Measurements from ENCODE around the gene ZNF407.

Gene ZNF407

DNA sequence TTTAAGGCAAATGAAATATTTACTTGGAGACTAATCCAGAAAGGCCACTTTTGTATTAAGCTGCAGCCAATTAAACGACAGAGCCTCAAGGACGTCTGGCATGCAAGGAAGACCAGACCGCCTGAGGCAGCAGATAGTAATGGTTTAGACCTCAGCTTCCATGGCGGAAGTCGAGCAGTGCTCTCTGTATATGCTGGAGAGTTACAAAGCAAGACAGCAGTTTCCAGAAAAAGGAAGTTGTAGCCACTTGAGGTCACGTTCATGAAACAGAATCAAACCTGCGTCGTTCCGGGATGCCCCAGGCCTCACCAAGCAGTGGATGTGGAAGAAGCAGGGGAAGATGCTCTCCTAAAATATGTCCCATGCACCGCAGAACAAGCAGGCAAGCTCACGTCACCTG is 469.3 kb downstream of the ZNF407 start:
- no peak overlapping the region for H3K4me3 ChIP-seq (ENCODE audit: control insufficient read depth, low read depth, low read length)
- TF ChIP-seq, protein P1, sequence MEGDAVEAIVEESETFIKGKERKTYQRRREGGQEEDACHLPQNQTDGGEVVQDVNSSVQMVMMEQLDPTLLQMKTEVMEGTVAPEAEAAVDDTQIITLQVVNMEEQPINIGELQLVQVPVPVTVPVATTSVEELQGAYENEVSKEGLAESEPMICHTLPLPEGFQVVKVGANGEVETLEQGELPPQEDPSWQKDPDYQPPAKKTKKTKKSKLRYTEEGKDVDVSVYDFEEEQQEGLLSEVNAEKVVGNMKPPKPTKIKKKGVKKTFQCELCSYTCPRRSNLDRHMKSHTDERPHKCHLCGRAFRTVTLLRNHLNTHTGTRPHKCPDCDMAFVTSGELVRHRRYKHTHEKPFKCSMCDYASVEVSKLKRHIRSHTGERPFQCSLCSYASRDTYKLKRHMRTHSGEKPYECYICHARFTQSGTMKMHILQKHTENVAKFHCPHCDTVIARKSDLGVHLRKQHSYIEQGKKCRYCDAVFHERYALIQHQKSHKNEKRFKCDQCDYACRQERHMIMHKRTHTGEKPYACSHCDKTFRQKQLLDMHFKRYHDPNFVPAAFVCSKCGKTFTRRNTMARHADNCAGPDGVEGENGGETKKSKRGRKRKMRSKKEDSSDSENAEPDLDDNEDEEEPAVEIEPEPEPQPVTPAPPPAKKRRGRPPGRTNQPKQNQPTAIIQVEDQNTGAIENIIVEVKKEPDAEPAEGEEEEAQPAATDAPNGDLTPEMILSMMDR (IDR thresholded peaks at IDR 0.05; ENCODE audit: control insufficient read depth, insufficient read depth, low read depth, low read length, missing control alignments), result no peak
- DNase-seq (ENCODE audit: low read depth), result no peak

GRCh38 chr18:75067996-75068645 is 470.5 kb downstream of the ZNF407 start:
- TF ChIP-seq, protein P1 (IDR thresholded peaks at IDR 0.05; ENCODE audit: control insufficient read depth, insufficient read depth, low read depth, low read length, missing control alignments), result no peak
- no peak overlapping the region for H3K4me3 ChIP-seq (ENCODE audit: control insufficient read depth, low read depth, low read length)
- DNase-seq (ENCODE audit: low read depth), result no peak

GRCh38 chr18:75068682-75069435 is 471.2 kb downstream of the ZNF407 start:
- TF ChIP-seq, protein P1 (IDR thresholded peaks at IDR 0.05; ENCODE audit: control insufficient read depth, insufficient read depth, low read depth, low read length, missing control alignments), result no peak
- DNase-seq (ENCODE audit: low read depth), result no peak
- H3K4me3 ChIP-seq (ENCODE audit: control insufficient read depth, low read depth, low read length), result no peak overlapping the region

DNA sequence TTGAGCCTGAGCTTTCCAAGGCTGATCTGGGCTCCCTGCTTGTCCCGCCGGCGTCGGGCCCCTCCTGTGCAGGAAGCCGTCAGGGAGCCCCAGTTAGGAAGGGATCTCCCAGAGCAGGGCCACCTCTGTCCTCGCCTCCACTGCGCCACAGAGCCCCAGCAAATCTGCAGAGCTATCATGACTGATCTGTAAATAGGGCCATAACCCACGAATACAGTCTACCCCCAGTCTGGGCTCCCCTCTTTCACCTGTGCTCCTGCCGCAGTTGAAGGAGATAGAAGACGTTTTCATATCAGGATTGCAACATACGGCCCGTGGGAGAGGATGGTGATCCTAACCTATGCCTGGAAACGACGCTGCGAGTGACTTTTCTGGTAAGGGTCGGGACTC is 472.6 kb downstream of the ZNF407 start:
- no peak overlapping the region for H3K4me3 ChIP-seq (ENCODE audit: control insufficient read depth, low read depth, low read length)
- TF ChIP-seq, protein P1 (IDR thresholded peaks at IDR 0.05; ENCODE audit: control insufficient read depth, insufficient read depth, low read depth, low read length, missing control alignments), result no peak
- DNase-seq (ENCODE audit: low read depth), result no peak

GRCh38 chr18:75070625-75071483 is 473.2 kb downstream of the ZNF407 start:
- peak; percentile 39 for DNase-seq (ENCODE audit: low read depth)
- TF ChIP-seq, protein P1 (IDR thresholded peaks at IDR 0.05; ENCODE audit: control insufficient read depth, insufficient read depth, low read depth, low read length, missing control alignments), result no peak
- H3K4me3 ChIP-seq (ENCODE audit: control insufficient read depth, low read depth, low read length), result no peak overlapping the region

GRCh38 chr18:75071484-75071785 is 473.8 kb downstream of the ZNF407 start:
- TF ChIP-seq, protein P1 (IDR thresholded peaks at IDR 0.05; ENCODE audit: control insufficient read depth, insufficient read depth, low read depth, low read length, missing control alignments), result no peak
- no peak for DNase-seq (ENCODE audit: low read depth)
- H3K4me3 ChIP-seq (ENCODE audit: control insufficient read depth, low read depth, low read length), result no peak overlapping the region
